Measurements from ENCODE around the gene GFPT2. TPM values are rescaled to one million over a fixed set of nuclear protein-coding genes. Genes with fewer than 3 reads are reported as not detected.

GFPT2 gene
- total RNA-seq = 10 to 100 TPM in 1 of 2 donors, 1 to 10 TPM in 1; 3.9 to 17.5 TPM

DNA sequence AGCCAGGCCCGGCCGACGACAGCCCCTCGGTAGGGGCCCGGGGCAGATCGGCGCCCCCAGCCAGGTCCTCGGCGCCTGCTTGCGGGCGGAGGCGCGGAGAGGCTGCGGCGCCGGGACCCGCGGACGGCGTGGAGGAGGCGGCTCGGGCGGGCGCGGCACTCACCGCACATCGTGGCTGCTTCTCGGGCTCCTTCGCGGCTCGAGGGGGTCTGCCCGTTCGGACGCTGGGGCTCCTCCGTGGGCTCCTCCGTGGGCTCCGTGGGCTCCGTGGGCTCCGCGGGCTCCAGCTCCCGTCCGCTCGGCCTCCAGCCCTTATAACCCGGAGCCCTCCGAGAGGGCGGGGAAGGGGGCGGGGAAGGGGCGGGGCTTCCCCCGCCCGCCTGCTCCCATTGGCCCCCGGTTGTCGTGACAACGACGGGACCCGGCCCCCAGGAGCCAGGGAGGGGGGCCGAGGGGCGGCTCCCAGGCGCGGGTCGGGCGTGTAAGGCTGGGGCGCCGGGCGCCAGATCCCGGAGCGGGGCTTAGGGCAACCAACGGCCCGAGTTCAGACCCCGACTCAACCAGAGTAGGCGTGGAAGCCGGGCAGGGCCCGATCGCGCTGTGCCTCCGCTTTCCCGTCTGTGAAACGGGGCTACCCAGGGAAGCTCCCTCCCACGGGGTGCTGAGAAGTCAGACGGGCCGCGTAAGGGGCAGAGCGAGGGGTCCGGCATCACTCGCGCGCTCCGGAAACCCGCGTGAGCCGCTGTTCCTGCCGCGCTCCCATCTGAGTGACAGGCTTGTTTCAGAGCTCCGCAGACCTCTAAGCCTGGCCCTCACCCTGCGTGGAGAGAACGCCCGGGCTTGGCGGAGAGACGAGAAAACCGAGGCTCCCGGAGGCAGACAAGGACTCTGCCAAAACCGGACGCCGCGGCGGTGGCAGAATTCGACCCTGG lies at the start of gene GFPT2:
Gene GFPT2, minus strand, starts transcription at position 289 of the 932 bp plus-strand sequence. Its CDS starts 119 bp downstream, at position 170.
- no peaks in the 10 kb centered on the region for H3K36me3 ChIP-seq (replicated peaks in 1 of 2; ENCODE audit: insufficient read depth in 1 of 2, low read depth in 2 of 2)
- peak; percentile 85 for ATAC-seq
- H3K9me3 ChIP-seq = no peaks in the 10 kb centered on the region
- H3K27ac ChIP-seq = peak within 1 kb of the TSS in 2 of 4 donors; percentile 20 to 36
- peak in 2 of 3 donors; percentile 17 to 33 for TF ChIP-seq POLR2A (IDR thresholded peaks at IDR 0.05)
- TF ChIP-seq, protein P1, sequence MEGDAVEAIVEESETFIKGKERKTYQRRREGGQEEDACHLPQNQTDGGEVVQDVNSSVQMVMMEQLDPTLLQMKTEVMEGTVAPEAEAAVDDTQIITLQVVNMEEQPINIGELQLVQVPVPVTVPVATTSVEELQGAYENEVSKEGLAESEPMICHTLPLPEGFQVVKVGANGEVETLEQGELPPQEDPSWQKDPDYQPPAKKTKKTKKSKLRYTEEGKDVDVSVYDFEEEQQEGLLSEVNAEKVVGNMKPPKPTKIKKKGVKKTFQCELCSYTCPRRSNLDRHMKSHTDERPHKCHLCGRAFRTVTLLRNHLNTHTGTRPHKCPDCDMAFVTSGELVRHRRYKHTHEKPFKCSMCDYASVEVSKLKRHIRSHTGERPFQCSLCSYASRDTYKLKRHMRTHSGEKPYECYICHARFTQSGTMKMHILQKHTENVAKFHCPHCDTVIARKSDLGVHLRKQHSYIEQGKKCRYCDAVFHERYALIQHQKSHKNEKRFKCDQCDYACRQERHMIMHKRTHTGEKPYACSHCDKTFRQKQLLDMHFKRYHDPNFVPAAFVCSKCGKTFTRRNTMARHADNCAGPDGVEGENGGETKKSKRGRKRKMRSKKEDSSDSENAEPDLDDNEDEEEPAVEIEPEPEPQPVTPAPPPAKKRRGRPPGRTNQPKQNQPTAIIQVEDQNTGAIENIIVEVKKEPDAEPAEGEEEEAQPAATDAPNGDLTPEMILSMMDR (IDR thresholded peaks at IDR 0.05) = no peak
- WGBS, 2 donors = 0 to 1% methylated on average over 2 to 57 of the region's 106 CpGs
- intact Hi-C loops (cut with DNase I) = no loop called here
- peaks cover 25% of the 10 kb centered on the region for H3K4me1 ChIP-seq
- no peaks in the 10 kb centered on the region for H3K27me3 ChIP-seq
- H3K4me3 ChIP-seq = peak within 1 kb of the TSS; percentile 36 to 43
- DNase-seq = peak; percentile 74 to 84 (median 82)

DNA sequence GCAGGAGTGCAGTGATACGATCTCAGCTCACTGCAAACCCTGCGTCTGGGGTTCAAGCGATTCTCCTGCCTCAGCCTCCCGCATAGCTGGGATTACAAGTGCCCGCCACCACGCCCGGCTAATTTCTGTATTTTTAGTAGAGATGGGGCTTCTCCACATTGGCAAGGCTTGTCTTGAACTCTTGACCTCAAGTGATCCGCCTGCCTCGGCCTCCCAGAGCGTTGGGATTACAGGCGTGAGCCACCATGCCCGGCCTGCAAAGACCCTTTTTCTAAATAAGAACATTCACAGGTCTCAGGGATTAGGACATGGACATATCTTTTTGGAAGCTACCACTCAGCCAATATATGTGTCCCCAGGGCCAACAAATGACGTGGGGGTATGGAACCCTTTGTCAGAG lies 49.6 kb upstream of the GFPT2 start:
- DNase-seq (no peak), ATAC-seq (no peak)
- no peak overlapping the region for H3K4me3 ChIP-seq
- H3K36me3 ChIP-seq (replicated peaks in 1 of 2; ENCODE audit: insufficient read depth in 1 of 2, low read depth in 2 of 2) = no peaks in the 10 kb centered on the region
- H3K27ac ChIP-seq = no peak overlapping the region
- H3K9me3 ChIP-seq = no peaks in the 10 kb centered on the region
- 91% methylated on average over 13 of the region's 13 CpGs for WGBS, 2 donors
- no peaks in the 10 kb centered on the region for H3K4me1 ChIP-seq
- H3K27me3 ChIP-seq = no peaks in the 10 kb centered on the region
- no peak for TF ChIP-seq POLR2A (IDR thresholded peaks at IDR 0.05)
- TF ChIP-seq, protein P1 (IDR thresholded peaks at IDR 0.05) = no peak
- intact Hi-C loops (cut with DNase I) = no loop called here

DNA sequence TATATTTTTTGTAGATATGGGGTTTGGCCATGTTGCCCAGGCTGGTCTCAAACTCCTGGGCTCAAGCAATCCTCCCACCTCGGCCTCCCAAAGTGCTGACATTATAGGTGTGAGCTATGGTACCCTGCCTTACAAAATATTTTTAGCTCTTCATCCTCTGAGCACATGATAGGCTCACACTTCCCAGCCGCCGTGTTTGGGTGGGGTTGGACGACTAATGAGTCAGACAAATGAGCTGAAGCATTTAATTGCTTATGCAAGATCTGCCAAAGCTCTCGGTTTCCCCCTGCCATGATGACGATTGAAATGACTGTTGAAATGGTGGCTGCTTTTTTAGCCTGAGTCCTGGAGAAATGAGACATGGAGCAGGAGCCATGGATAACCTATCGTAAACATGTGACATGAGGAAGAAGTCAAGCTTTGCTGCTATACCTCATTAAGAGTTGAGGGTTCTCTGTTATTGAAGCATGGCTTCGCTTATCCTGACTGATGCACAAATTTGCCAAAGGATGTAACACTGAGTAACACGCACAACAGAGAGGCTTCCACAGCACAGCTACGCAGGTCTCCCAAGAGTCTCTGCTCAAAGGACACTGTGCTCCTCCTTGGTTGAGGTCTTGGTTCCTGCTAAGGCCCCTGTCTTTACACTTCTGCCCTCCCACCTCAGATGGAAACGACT lies 48.2 kb upstream of the GFPT2 start:
- Histone ChIP-seq H3K4me1 (no peaks in the 10 kb centered on the region), H3K36me3 (replicated peaks in 1 of 2; ENCODE audit: insufficient read depth in 1 of 2, low read depth in 2 of 2) (no peaks in the 10 kb centered on the region), H3K9me3 (no peaks in the 10 kb centered on the region), H3K27ac (no peak overlapping the region), H3K27me3 (no peaks in the 10 kb centered on the region), H3K4me3 (no peak overlapping the region)
- ATAC-seq = no peak
- 77 to 86% methylated on average over 11 of the region's 11 CpGs for WGBS, 2 donors
- DNase-seq = no peak
- no peak for TF ChIP-seq POLR2A (IDR thresholded peaks at IDR 0.05)
- TF ChIP-seq, protein P1 (IDR thresholded peaks at IDR 0.05) = no peak
- intact Hi-C loops (cut with DNase I) = no loop called here

DNA sequence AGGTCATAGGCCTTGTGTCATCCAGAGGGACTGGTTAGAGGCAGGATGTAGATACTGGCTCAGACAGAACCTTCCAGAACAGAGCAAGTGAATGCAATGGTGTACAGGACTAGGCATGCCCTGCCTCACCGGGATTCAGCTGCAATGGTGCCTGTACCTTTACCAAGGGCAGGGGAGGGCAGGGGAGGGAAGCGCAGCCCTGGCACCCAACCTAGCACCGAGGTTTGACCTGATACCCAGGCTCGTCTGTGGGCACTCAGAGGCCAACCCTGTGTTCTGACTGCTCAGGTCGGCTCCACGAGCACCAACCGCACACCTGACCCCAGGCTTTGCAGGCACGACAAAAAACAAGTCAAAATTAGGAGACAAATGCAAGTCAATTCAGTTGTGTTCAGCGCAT lies 47.3 kb upstream of the GFPT2 start:
- no peak for DNase-seq
- WGBS, 2 donors = 68 to 69% methylated on average over 9 of the region's 9 CpGs

More for the DNA sequence above, 47.3 kb upstream of the GFPT2 start:
- intact Hi-C loops (cut with DNase I) = no loop called here
- no peaks in the 10 kb centered on the region for H3K9me3 ChIP-seq
- no peak for ATAC-seq
- TF ChIP-seq, protein P1 (IDR thresholded peaks at IDR 0.05) = no peak
- TF ChIP-seq POLR2A (IDR thresholded peaks at IDR 0.05) = no peak
- H3K4me1 ChIP-seq = no peaks in the 10 kb centered on the region
- no peak overlapping the region for H3K27ac ChIP-seq
- no peak overlapping the region for H3K4me3 ChIP-seq
- no peaks in the 10 kb centered on the region for H3K36me3 ChIP-seq (replicated peaks in 1 of 2; ENCODE audit: insufficient read depth in 1 of 2, low read depth in 2 of 2)
- H3K27me3 ChIP-seq = no peaks in the 10 kb centered on the region
